Effector memory CD4-positive, alpha-beta T cell (primary cell): ENCODE measurements around the gene AGAP1.

Experiments used
- DNase-seq, 3 donors: peaks; one replicate each; pipeline ENCODE4 v3.0.0-alpha.2; 2020
- H3K27ac ChIP-seq: 2 replicates; pipeline ENCODE4 v1.7.0; 2013; ENCODE audit warnings: mild to moderate bottlenecking, low read length, moderate library complexity; ENCODE audit not compliant: insufficient read depth, poor library complexity, severe bottlenecking
- H3K27me3 ChIP-seq: replicated peaks from 2 replicates; pipeline ENCODE4 v1.7.0; 2013; ENCODE audit warnings: mild to moderate bottlenecking, low read length; ENCODE audit not compliant: insufficient read depth, control insufficient read depth, poor library complexity, severe bottlenecking
- H3K36me3 ChIP-seq: 2 replicates; pipeline ENCODE4 v1.7.0; 2013; ENCODE audit warnings: mild to moderate bottlenecking, low read length, moderate library complexity; ENCODE audit not compliant: control insufficient read depth, insufficient read depth
- H3K4me1 ChIP-seq: 2 replicates; pipeline ENCODE4 v1.7.0; 2013; ENCODE audit warnings: low read length, mild to moderate bottlenecking; ENCODE audit not compliant: control insufficient read depth, insufficient read depth, poor library complexity, severe bottlenecking
- H3K4me3 ChIP-seq: 2 replicates; pipeline ENCODE4 v1.7.0; 2013; ENCODE audit warnings: low read length, low read depth, mild to moderate bottlenecking; ENCODE audit not compliant: insufficient read depth, poor library complexity, severe bottlenecking
- H3K9me3 ChIP-seq: 2 replicates; pipeline ENCODE4 v1.7.0; 2013; ENCODE audit warnings: mild to moderate bottlenecking, low read length, moderate library complexity; ENCODE audit not compliant: control insufficient read depth

Gene AGAP1

GRCh38 chr2:235855011-235855410 lies 361.2 kb downstream of the AGAP1 start:
- H3K9me3 ChIP-seq, result no peaks in the 10 kb centered on the region
- no peaks in the 10 kb centered on the region for H3K36me3 ChIP-seq
- H3K4me1 ChIP-seq, result no peaks in the 10 kb centered on the region
- DNase-seq, result no peak
- H3K27ac ChIP-seq, result no peak overlapping the region
- no peak overlapping the region for H3K4me3 ChIP-seq
- no peaks in the 10 kb centered on the region for H3K27me3 ChIP-seq

GRCh38 chr2:235856151-235856854 lies 362.5 kb downstream of the AGAP1 start:
- no peaks in the 10 kb centered on the region for H3K4me1 ChIP-seq
- H3K9me3 ChIP-seq, result no peaks in the 10 kb centered on the region
- no peak for DNase-seq
- H3K27ac ChIP-seq, result no peak overlapping the region
- H3K4me3 ChIP-seq, result no peak overlapping the region
- H3K36me3 ChIP-seq, result no peaks in the 10 kb centered on the region
- H3K27me3 ChIP-seq, result no peaks in the 10 kb centered on the region

GRCh38 chr2:235857598-235857997 lies 363.8 kb downstream of the AGAP1 start:
- H3K27me3 ChIP-seq, result no peaks in the 10 kb centered on the region
- H3K36me3 ChIP-seq, result no peaks in the 10 kb centered on the region
- H3K4me1 ChIP-seq, result no peaks in the 10 kb centered on the region
- H3K9me3 ChIP-seq, result no peaks in the 10 kb centered on the region
- H3K27ac ChIP-seq, result no peak overlapping the region
- DNase-seq, result no peak
- no peak overlapping the region for H3K4me3 ChIP-seq

- H3K27ac ChIP-seq, result no peak overlapping the region
- no peaks in the 10 kb centered on the region for H3K4me1 ChIP-seq
- DNase-seq, result no peak
- no peaks in the 10 kb centered on the region for H3K27me3 ChIP-seq
- no peaks in the 10 kb centered on the region for H3K36me3 ChIP-seq
- H3K4me3 ChIP-seq, result no peak overlapping the region
- H3K9me3 ChIP-seq, result no peaks in the 10 kb centered on the region
These were observed 365.0 kb downstream of the AGAP1 start for GRCh38 chr2:235858881-235859280.

GRCh38 chr2:235859651-235860050 lies 365.8 kb downstream of the AGAP1 start:
- no peak overlapping the region for H3K4me3 ChIP-seq
- H3K9me3 ChIP-seq, result no peaks in the 10 kb centered on the region
- no peaks in the 10 kb centered on the region for H3K4me1 ChIP-seq
- H3K27me3 ChIP-seq, result no peaks in the 10 kb centered on the region
- no peak for DNase-seq
- H3K36me3 ChIP-seq, result no peaks in the 10 kb centered on the region
- H3K27ac ChIP-seq, result no peak overlapping the region

GRCh38 chr2:235860111-235860510 lies 366.3 kb downstream of the AGAP1 start:
- no peaks in the 10 kb centered on the region for H3K9me3 ChIP-seq
- no peak overlapping the region for H3K27ac ChIP-seq
- no peak for DNase-seq
- H3K36me3 ChIP-seq, result no peaks in the 10 kb centered on the region
- H3K4me3 ChIP-seq, result no peak overlapping the region
- H3K4me1 ChIP-seq, result no peaks in the 10 kb centered on the region
- H3K27me3 ChIP-seq, result no peaks in the 10 kb centered on the region

GRCh38 chr2:235860871-235861270 lies 367.0 kb downstream of the AGAP1 start:
- Histone ChIP-seq H3K27ac (no peak overlapping the region), H3K4me1 (no peaks in the 10 kb centered on the region), H3K9me3 (no peaks in the 10 kb centered on the region), H3K36me3 (no peaks in the 10 kb centered on the region), H3K27me3 (no peaks in the 10 kb centered on the region), H3K4me3 (no peak overlapping the region)
- DNase-seq, result no peak

- Histone ChIP-seq H3K4me1 (no peaks in the 10 kb centered on the region), H3K36me3 (no peaks in the 10 kb centered on the region), H3K27me3 (peaks cover 2% of the 10 kb centered on the region), H3K27ac (no peak overlapping the region), H3K4me3 (no peak overlapping the region), H3K9me3 (no peaks in the 10 kb centered on the region)
- DNase-seq, result no peak
These were observed 367.5 kb downstream of the AGAP1 start for GRCh38 chr2:235861383-235861782.

- Histone ChIP-seq H3K27ac (no peak overlapping the region), H3K4me3 (no peak overlapping the region)
These were observed 369.6 kb downstream of the AGAP1 start for GRCh38 chr2:235863414-235863813.

GRCh38 chr2:235864302-235864701 lies 370.5 kb downstream of the AGAP1 start:
- DNase-seq, result no peak
- H3K4me3 ChIP-seq, result no peak overlapping the region
- H3K27me3 ChIP-seq, result peaks cover 2% of the 10 kb centered on the region
- no peaks in the 10 kb centered on the region for H3K4me1 ChIP-seq
- H3K27ac ChIP-seq, result no peak overlapping the region
- H3K9me3 ChIP-seq, result no peaks in the 10 kb centered on the region
- no peaks in the 10 kb centered on the region for H3K36me3 ChIP-seq

More at GRCh38 chr2:235863414-235863813, 369.6 kb downstream of the AGAP1 start:
- H3K36me3 ChIP-seq, result no peaks in the 10 kb centered on the region
- no peaks in the 10 kb centered on the region for H3K4me1 ChIP-seq
- DNase-seq, result no peak
- H3K27me3 ChIP-seq, result peaks cover 2% of the 10 kb centered on the region
- no peaks in the 10 kb centered on the region for H3K9me3 ChIP-seq
